ENCODE measurements around the gene ACVRL1. TPM values are rescaled to one million over a fixed set of nuclear protein-coding genes. Genes with fewer than 3 reads are reported as not detected.

Gene ACVRL1
- total and polyA plus RNA-seq, 10 of the 15 experiments (the other 5 are each of a cell fraction or from before 2014, with no cell fraction given): not detected

DNA sequence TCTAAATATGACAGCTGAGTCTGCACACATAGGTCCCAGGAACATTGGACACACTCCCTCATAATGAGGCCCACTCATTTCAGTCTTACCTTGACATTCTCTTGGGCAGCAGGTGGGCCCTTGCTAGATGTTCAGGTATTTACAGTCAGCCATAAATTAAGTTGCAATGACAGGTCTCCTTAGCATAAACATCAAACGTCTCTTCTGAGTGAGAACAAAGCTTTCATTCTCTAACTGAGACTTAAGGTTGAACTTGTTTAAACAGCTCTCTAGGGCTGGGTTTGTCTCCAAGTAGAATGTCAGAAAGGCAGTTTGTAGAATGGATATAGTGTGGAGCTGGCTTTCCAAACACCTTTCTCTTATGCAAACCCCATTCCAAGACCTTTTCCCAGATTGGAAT, 54.5 kb downstream of the ACVRL1 start (continued):
- TF ChIP-seq NBN (IDR thresholded peaks at IDR 0.05) (no peak), TAF1 (IDR thresholded peaks at IDR 0.05; ENCODE audit: borderline replicate concordance, low read depth, low read length) (no peak), JUND (IDR thresholded peaks at IDR 0.05; ENCODE audit: low read depth, low read length) (no peak), RBBP5 (conservative IDR thresholded peaks at IDR 0.05) (no peak), HDGF (IDR thresholded peaks at IDR 0.05) (no peak), IKZF1 (conservative IDR thresholded peaks at IDR 0.05) (no peak), E4F1 (IDR thresholded peaks at IDR 0.05; ENCODE audit: borderline replicate concordance, partially characterized antibody) (no peak)
- TF ChIP-seq, protein P1, sequence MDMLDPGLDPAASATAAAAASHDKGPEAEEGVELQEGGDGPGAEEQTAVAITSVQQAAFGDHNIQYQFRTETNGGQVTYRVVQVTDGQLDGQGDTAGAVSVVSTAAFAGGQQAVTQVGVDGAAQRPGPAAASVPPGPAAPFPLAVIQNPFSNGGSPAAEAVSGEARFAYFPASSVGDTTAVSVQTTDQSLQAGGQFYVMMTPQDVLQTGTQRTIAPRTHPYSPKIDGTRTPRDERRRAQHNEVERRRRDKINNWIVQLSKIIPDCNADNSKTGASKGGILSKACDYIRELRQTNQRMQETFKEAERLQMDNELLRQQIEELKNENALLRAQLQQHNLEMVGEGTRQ (IDR thresholded peaks at IDR 0.05; ENCODE audit: borderline replicate concordance, low read depth, low read length): no peak
- TF ChIP-seq, protein P2, sequence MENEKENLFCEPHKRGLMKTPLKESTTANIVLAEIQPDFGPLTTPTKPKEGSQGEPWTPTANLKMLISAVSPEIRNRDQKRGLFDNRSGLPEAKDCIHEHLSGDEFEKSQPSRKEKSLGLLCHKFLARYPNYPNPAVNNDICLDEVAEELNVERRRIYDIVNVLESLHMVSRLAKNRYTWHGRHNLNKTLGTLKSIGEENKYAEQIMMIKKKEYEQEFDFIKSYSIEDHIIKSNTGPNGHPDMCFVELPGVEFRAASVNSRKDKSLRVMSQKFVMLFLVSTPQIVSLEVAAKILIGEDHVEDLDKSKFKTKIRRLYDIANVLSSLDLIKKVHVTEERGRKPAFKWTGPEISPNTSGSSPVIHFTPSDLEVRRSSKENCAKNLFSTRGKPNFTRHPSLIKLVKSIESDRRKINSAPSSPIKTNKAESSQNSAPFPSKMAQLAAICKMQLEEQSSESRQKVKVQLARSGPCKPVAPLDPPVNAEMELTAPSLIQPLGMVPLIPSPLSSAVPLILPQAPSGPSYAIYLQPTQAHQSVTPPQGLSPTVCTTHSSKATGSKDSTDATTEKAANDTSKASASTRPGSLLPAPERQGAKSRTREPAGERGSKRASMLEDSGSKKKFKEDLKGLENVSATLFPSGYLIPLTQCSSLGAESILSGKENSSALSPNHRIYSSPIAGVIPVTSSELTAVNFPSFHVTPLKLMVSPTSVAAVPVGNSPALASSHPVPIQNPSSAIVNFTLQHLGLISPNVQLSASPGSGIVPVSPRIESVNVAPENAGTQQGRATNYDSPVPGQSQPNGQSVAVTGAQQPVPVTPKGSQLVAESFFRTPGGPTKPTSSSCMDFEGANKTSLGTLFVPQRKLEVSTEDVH (IDR thresholded peaks at IDR 0.05; ENCODE audit: low read depth, partially characterized antibody): no peak
- TF ChIP-seq, protein P3, sequence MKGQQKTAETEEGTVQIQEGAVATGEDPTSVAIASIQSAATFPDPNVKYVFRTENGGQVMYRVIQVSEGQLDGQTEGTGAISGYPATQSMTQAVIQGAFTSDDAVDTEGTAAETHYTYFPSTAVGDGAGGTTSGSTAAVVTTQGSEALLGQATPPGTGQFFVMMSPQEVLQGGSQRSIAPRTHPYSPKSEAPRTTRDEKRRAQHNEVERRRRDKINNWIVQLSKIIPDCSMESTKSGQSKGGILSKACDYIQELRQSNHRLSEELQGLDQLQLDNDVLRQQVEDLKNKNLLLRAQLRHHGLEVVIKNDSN (IDR thresholded peaks at IDR 0.05; ENCODE audit: borderline replicate concordance, extremely low read length, insufficient read depth, low read depth, low read length): no peak

All from GM12878 (cell line).